ENCODE data around the gene KLF18. TPM values are rescaled to one million over a fixed set of nuclear protein-coding genes. Genes with fewer than 3 reads are reported as not detected.

Gene KLF18
- total RNA-seq, 1 experiment from 2014 or later: 0.07 TPM

GRCh38 chr1:44147582-44147981 is 6.2 kb upstream of the KLF18 start (continued):
- TF ChIP-seq ZBTB33 (IDR thresholded peaks at IDR 0.05; ENCODE audit: extremely low read depth, insufficient replicate concordance, low read length) (no peak), CEBPB (IDR thresholded peaks at IDR 0.05; ENCODE audit: low read depth) (no peak)

GRCh38 chr1:44146536-44147361 is 5.3 kb upstream of the KLF18 start:
- CTCF ChIA-PET: no interaction called here
- BruUV-seq (replicated peaks): no TSS peak
- Histone ChIP-seq H3K9me3 (ENCODE audit: control insufficient read depth in 1 of 2, insufficient read depth in 1 of 2, low read depth in 1 of 2, low read length in 2 of 2) (no peaks in the 10 kb centered on the region; a peak in 1 of 4 replicates), H2AFZ (ENCODE audit: low read depth, low read length, poor library complexity, severe bottlenecking) (no peak overlapping the region), H3K36me3 (ENCODE audit: control insufficient read depth in 1 of 2, insufficient read depth in 2 of 2, low read length in 2 of 2) (no peaks in the 10 kb centered on the region), H3K27ac (ENCODE audit: low read depth, low read length) (no peak overlapping the region), H3K27me3 (ENCODE audit: insufficient read depth, low read length) (no peaks in the 10 kb centered on the region), H3K9me2 (ENCODE audit: insufficient read depth) (no peaks in the 10 kb centered on the region), H3K4me1 (ENCODE audit: control insufficient read depth in 1 of 2, insufficient read depth in 2 of 2, low read length in 2 of 2) (0 out of 4 replicates have a peak, but pooled peaks cover 0 to 6% of the 10 kb centered on the region in 2 experiments), H3K4me3 (replicated peaks in 1 of 2; ENCODE audit: low read depth in 1 of 2, low read length in 2 of 2) (no peak overlapping the region), H4K20me1 (ENCODE audit: insufficient read depth) (no peaks in the 10 kb centered on the region), H3K4me2 (ENCODE audit: low read length) (no peak overlapping the region), H3K9ac (ENCODE audit: low read length) (no peak overlapping the region), H3K79me2 (ENCODE audit: insufficient read depth, low read length) (no peaks in the 10 kb centered on the region)
- intact Hi-C loops (cut with micrococcal nuclease): no loop called here
- no peak for DNase-seq (ENCODE audit: low read depth, low spot score)
- POLR2A ChIA-PET: no interaction called here
- RAD21 ChIA-PET (ENCODE audit: low non-redundant PET in 1 of 2, low total read pairs in 2 of 2, uncharacterized antibody in 2 of 2, unreplicated experiment in 2 of 2): no interaction called here
- ATAC-seq: no peak
- no peak for TF ChIP-seq EZH2phosphoT487 (IDR thresholded peaks at IDR 0.05; ENCODE audit: borderline replicate concordance)
- no peak for TF ChIP-seq FOSL1 (IDR thresholded peaks at IDR 0.05; ENCODE audit: low read depth)
- TF ChIP-seq JUND (IDR thresholded peaks at IDR 0.05): no peak
- no peak for TF ChIP-seq EZH2 (IDR thresholded peaks at IDR 0.05)
- no peak for TF ChIP-seq YY1 (IDR thresholded peaks at IDR 0.05; ENCODE audit: extremely low read depth, insufficient replicate concordance, low read depth, low read length)
- TF ChIP-seq REST (IDR thresholded peaks at IDR 0.05; ENCODE audit: low read depth): no peak
- TF ChIP-seq ZBTB33 (IDR thresholded peaks at IDR 0.05; ENCODE audit: extremely low read depth, insufficient replicate concordance, low read length): no peak
- TF ChIP-seq MAX (IDR thresholded peaks at IDR 0.05): no peak
- no peak for TF ChIP-seq SRF (IDR thresholded peaks at IDR 0.05; ENCODE audit: low read depth)
- TF ChIP-seq POLR2AphosphoS5 (IDR thresholded peaks at IDR 0.05; ENCODE audit: low read depth, low read length): no peak
- TF ChIP-seq ZNF274 (IDR thresholded peaks at IDR 0.05; ENCODE audit: low read depth, low read length): no peak
- no peak for TF ChIP-seq RAD21 (IDR thresholded peaks at IDR 0.05; ENCODE audit: low read depth)
- no peak for TF ChIP-seq EGR1 (IDR thresholded peaks at IDR 0.05; ENCODE audit: low read depth)
- TF ChIP-seq CBX3 (IDR thresholded peaks at IDR 0.05; ENCODE audit: low read depth): no peak
- TF ChIP-seq CEBPB (IDR thresholded peaks at IDR 0.05; ENCODE audit: low read depth): no peak
- TF ChIP-seq ATF3 (IDR thresholded peaks at IDR 0.05): no peak
